ENCODE results near the gene GSTA1. TPM values are rescaled to one million over a fixed set of nuclear protein-coding genes. Genes with fewer than 3 reads are reported as not detected.

Gene GSTA1
- total RNA-seq, 1 experiment from 2014 or later, result not detected

DNA sequence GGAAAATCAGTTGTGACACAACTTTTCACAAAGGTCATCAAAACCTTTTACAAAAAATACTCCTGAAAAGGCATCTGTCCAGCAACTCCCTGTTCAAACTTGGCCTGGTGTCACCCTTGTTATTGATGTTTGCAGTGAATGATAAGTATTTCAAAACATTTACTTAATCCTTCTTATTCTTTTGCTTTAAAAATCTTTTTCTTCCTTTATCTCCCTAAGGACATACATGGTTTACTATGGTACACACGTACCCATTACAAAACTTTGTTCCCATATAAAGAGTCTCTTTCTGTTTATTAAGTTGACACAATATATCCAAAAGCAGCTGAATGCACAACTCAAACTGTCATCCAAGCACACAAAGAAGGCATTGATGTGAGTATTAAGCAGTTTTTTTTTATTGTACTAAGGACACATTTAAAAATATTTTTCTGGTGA is 57.8 kb downstream of the GSTA1 start:
- no peak overlapping the region for H2BK20ac ChIP-seq (ENCODE audit: low read depth, low read length, poor library complexity, severe bottlenecking)
- no peaks in the 10 kb centered on the region for H3K9me3 ChIP-seq (ENCODE audit: control insufficient read depth, low read depth, low read length)
- Mint-ChIP-seq H3K4me3 (no peak overlapping the region), H3K27me3 (ENCODE audit: low read depth) (peaks cover 4% of the 10 kb centered on the region), H3K4me1 (peaks cover 13 to 17% of the 10 kb centered on the region in 2 experiments), H3K36me3 (ENCODE audit: insufficient read depth in 1 of 3, low read depth in 3 of 3) (peaks cover 3 to 4% (median 3%) of the 10 kb centered on the region in 3 experiments), H3K27ac (no peak overlapping the region), H3K9me3 (peaks cover 7 to 9% of the 10 kb centered on the region in 2 experiments)
- H4K8ac ChIP-seq (replicated peaks; ENCODE audit: insufficient read length, low read depth, low read length), result no peak overlapping the region
- H3K23me2 ChIP-seq (ENCODE audit: insufficient read length, low read depth, low read length, poor library complexity, severe bottlenecking), result no peaks in the 10 kb centered on the region
- no peaks in the 10 kb centered on the region for H3K79me1 ChIP-seq (ENCODE audit: insufficient read depth, low read depth, low read length, poor library complexity, severe bottlenecking)
- no peak overlapping the region for H3K4me2 ChIP-seq (ENCODE audit: insufficient read depth, insufficient read length, low read length)
- no peak overlapping the region for H3K4ac ChIP-seq (ENCODE audit: low read depth, low read length)
- H3K14ac ChIP-seq (ENCODE audit: insufficient read depth, low read length), result no peak overlapping the region
- H3K27me3 ChIP-seq (ENCODE audit: insufficient read depth, low read length), result no peaks in the 10 kb centered on the region
- H2BK120ac ChIP-seq (ENCODE audit: low read depth, low read length, poor library complexity, severe bottlenecking), result no peak overlapping the region
- H3K79me2 ChIP-seq (ENCODE audit: insufficient read depth, low read length), result no peaks in the 10 kb centered on the region
- no peak overlapping the region for H3T11ph ChIP-seq (ENCODE audit: low read length)
- H3K4me1 ChIP-seq (ENCODE audit: insufficient read depth, low read length), result no peaks in the 10 kb centered on the region; the same call in 1 of the 2 replicates
- WGBS (ENCODE audit: extremely low coverage, insufficient read length, low lambda C conversion rate), result no CpG with 5 or more reads among the region's 1 CpG
- H2BK15ac ChIP-seq (ENCODE audit: low read depth, low read length), result no peak overlapping the region
- H2BK5ac ChIP-seq (ENCODE audit: insufficient read length, low read length), result no peak overlapping the region
- TF ChIP-seq, protein P1, sequence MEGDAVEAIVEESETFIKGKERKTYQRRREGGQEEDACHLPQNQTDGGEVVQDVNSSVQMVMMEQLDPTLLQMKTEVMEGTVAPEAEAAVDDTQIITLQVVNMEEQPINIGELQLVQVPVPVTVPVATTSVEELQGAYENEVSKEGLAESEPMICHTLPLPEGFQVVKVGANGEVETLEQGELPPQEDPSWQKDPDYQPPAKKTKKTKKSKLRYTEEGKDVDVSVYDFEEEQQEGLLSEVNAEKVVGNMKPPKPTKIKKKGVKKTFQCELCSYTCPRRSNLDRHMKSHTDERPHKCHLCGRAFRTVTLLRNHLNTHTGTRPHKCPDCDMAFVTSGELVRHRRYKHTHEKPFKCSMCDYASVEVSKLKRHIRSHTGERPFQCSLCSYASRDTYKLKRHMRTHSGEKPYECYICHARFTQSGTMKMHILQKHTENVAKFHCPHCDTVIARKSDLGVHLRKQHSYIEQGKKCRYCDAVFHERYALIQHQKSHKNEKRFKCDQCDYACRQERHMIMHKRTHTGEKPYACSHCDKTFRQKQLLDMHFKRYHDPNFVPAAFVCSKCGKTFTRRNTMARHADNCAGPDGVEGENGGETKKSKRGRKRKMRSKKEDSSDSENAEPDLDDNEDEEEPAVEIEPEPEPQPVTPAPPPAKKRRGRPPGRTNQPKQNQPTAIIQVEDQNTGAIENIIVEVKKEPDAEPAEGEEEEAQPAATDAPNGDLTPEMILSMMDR (conservative IDR thresholded peaks at IDR 0.05), result no peak
- H3K27ac ChIP-seq (ENCODE audit: insufficient read length, low read depth, low read length), result no peak overlapping the region
- no peak overlapping the region for H4K91ac ChIP-seq (ENCODE audit: insufficient read length, low read depth, low read length)
- no peak overlapping the region for H3K18ac ChIP-seq (ENCODE audit: insufficient read length, low read depth, low read length)
- H4K20me1 ChIP-seq (ENCODE audit: control insufficient read depth, insufficient read depth, insufficient read length), result no peaks in the 10 kb centered on the region
- no peak overlapping the region for H4K5ac ChIP-seq (ENCODE audit: insufficient read length, low read depth, low read length)
- no peak for DNase-seq
- no peak overlapping the region for H3K9ac ChIP-seq (ENCODE audit: extremely low read depth, insufficient read length, low read length)
- H3K56ac ChIP-seq (ENCODE audit: insufficient read length, low read depth, low read length), result no peak overlapping the region
- H2AFZ ChIP-seq (ENCODE audit: low read length), result no peak overlapping the region
- no peak overlapping the region for H2AK5ac ChIP-seq (ENCODE audit: insufficient read length, low read length)
- no peak overlapping the region for H2BK12ac ChIP-seq (ENCODE audit: insufficient read length, low read depth, low read length)
- no peak overlapping the region for H3K23ac ChIP-seq (ENCODE audit: insufficient read length, low read depth, low read length)

Measured in H9 (cell line).